NCI-H2081 (cell line): Measurements from ENCODE around the gene ACCSL.

Source experiments
- DNase-seq, 2 experiments: peaks; one replicate each; lab custom pipeline; 2025; lab: John Stamatoyannopoulos, UW

ACCSL gene

GRCh38 chr11:44096360-44097185 is 48.8 kb downstream of the ACCSL start:
- no peak for DNase-seq

DNA sequence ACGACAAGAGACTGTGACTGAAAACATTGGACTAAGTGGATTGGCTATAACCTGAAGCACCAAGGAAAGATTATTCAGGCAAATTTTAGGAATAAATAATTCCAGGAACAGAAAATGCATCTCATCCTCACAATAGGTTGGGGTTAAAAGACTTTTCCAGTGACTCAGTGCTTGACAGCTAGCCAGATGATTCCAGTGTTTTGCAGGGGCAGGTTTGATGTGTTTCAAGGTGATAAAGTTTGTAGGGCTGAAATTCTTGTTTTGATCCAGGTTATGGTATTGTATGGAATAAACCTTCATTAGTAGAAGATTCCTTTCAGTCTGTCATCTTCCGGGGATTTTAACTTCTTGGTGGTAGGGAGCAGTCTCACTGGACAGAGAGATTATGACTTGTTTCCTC is 50.0 kb downstream of the ACCSL start:
- no peak for DNase-seq

GRCh38 chr11:44101098-44101497 is 53.3 kb downstream of the ACCSL start:
- DNase-seq, result no peak

- no peak for DNase-seq
Measured at GRCh38 chr11:44104481-44105294, 56.9 kb downstream of the ACCSL start.

DNA sequence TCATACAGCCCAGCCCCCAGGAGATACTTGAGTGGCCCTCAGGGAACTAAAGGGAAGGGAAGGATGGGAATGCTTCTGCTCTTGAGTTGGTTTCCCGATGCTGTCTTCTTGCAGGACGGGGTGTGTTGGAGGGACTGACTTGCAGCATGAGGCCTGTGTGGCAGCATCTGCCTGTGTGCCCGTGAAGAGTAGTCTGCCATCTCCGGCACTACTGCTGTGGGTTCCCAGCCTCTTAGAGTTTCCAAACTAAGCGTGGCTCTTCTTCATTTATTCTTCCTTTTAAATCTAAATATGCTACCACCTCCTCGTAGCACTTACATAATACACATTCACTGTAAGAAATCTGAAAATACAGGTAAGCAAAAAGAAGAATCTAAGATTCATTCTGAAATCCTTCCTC is 60.5 kb downstream of the ACCSL start:
- no peak for DNase-seq
